ENCODE results near the gene DDIT4.
"Not testable (repeated sequence)": the region's sequence is repeated elsewhere in the genome, so short reads cannot be mapped to it uniquely, and the experiment has no call there.

DDIT4 gene

GRCh38 chr10:72249176-72249862 is 24.4 kb upstream of the DDIT4 start:
- not testable (repeated sequence) for DNase-seq (ENCODE audit: low read depth)

DNA sequence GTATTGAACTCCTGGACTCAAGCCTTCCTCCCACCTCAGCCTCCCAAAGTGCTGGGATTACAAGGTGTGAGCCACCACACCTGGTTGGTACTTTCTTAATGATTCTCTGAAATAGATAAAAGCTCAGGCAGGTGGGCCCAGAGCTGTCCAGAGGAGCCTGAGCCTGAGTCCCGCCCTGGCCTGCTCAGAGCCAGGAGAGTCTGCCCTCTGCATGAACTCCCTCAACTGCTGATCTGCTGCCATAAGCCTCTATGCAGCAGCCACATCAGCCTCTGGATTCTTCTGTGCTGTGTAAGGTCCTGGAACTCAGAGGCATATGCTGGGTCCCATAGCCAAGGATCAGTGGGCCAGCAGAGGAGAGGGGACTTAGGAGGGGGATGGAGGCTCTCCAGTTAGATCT is 23.1 kb upstream of the DDIT4 start:
- DNase-seq (ENCODE audit: low read depth) = no peak

DNA sequence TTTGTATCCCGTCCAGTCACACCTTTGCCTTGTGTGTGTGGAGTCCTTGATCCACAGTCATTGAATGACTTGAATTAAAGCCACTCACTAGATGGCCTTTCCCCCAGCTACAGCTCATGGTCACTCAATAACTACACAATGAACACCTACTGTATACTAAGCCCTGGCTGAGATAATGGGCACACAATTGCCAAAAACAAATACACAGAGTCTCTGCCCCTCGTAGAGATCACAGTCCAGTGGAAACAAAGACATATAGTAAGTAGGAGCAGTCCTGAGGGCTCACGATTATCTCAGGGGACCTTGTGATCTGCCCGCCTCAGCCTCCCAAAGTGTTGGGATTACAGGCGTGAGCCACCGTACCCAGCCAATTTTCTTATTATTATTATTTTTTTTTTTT is 22.1 kb upstream of the DDIT4 start:
- DNase-seq (ENCODE audit: low read depth) = no peak

DNA sequence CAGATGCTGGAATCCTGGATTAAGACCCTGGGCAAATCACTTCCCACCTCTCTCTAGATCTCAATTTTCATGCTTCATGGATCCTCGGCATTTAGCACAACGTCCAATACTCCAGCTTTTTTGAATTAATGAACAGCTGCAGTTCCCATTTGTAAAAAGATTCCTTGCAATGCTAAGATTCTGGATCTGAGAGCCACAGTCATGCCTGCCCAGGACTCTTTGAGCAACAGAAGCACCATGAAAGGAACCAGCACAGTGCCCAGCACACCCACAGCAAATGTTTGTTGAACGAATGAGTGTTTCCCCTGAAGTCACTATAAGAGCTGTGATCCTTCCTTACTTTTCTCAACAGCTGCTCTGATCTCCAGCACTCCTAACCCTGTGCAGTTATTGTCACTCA is 20.8 kb upstream of the DDIT4 start:
- no peak for DNase-seq (ENCODE audit: low read depth)

DNA sequence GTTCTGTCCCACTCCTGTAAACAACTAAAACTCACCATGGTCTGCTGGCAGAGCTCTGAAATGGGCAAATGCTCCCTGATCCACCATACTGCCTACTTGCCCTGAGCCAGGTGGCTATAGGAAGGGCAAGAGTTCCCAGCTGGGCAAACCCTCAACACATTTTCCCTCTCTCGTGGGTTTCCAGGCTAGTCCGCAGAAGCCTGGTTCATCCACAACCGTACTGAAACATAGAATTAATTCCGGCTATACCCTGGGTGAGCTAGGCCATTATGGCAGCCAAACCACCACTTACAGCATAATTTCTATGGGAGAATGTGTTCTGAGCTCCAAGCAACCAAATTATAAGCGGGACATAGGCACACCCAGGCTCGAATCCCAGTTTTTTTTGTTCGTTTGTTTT is 20.1 kb upstream of the DDIT4 start:
- no peak for DNase-seq (ENCODE audit: low read depth)

- DNase-seq (ENCODE audit: low read depth) = no peak
These were observed 18.7 kb upstream of the DDIT4 start for GRCh38 chr10:72254813-72255568.

DNA sequence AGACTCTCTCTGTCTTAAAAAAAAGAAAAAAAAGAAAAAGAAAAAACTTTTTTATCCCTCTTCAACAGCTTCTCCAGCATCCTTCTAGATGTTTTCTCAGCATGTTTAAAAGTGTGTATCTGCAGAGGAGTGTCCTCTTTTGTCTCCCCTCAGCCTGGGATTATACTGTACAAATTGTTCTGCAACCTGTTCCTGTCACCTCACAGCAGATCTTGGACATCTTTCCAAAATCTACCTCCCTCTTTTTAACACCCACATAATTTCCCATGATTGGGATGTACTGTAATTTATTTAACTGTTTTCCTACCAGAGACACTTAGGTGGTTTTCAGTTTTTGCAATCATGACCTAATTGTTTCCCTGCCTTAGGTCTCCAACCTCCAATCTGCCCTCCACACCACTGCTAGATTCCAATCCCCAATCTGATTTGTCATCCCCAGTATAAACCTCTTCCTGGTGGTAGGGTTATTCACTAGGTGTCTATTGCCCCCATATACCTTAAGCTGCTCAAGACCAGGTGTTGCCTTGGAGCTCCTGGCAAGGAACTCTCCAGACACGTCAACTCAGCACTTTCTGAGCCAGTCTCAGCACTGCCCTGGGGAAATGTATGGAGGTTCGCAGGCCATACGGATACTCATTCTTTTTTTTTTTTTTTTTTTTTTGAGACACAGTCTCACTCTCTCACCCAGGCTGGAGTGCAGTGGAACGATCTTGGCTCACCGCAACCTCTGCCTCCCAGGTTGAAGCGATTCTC is 17.6 kb upstream of the DDIT4 start:
- no peak for DNase-seq (ENCODE audit: low read depth)

- DNase-seq (ENCODE audit: low read depth) = no peak
These were observed 16.5 kb upstream of the DDIT4 start for GRCh38 chr10:72257051-72257892.

DNA sequence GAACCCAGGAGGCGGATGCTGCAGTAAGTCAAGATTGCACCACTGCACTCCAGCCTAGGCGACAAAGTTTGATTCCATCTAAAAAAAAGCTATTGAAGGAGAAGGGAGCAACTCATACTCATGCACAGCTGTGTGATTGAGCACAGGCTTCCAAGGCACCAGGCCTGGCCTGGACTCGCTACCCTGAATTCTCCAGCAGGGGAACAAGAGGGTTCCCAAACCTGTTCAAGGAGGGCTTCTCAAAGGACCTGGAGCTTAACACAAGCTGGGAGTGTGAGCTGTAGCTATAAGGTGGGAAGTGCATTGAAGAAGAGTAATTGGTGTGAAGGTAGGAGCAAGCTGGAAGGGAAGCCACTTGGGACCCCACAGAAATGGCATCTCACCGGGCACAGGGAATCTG is 15.1 kb upstream of the DDIT4 start:
- DNase-seq (ENCODE audit: low read depth) = no peak

DNA sequence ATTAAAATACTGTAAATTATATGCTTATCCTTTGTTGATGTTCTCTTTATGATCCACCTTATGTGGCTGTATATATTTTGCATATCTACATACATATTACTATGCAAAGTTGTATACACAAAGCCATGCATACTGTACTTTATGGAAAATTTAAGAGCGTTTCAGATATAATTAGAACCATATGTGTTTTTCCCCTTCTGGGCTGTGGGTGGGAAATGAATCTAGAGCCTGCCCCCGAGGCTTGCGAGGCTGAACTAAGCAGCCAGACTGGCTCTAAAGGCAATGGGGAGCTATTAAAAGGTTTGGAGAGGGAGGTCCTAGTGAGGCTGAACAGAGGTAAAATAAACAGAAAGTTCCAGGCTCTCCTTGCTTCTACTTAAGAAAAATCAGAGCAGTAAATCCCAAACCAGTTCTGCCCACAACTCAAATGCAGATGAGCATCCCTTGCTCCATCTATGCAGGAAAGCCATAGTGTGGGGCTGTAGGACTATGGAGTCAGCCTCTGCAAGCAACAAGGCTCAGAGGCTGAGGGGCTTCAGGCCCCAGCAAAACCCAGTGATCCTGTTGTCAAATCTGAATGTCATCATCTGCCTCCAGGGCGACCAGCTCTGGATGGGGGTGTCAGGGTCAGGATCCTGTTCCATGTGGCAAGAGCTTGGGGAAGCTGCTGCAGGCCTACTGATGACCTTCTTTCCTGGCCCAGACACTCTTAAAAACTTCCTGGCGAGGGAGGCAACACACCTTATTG is 14.1 kb upstream of the DDIT4 start:
- no peak for DNase-seq (ENCODE audit: low read depth)

DNA sequence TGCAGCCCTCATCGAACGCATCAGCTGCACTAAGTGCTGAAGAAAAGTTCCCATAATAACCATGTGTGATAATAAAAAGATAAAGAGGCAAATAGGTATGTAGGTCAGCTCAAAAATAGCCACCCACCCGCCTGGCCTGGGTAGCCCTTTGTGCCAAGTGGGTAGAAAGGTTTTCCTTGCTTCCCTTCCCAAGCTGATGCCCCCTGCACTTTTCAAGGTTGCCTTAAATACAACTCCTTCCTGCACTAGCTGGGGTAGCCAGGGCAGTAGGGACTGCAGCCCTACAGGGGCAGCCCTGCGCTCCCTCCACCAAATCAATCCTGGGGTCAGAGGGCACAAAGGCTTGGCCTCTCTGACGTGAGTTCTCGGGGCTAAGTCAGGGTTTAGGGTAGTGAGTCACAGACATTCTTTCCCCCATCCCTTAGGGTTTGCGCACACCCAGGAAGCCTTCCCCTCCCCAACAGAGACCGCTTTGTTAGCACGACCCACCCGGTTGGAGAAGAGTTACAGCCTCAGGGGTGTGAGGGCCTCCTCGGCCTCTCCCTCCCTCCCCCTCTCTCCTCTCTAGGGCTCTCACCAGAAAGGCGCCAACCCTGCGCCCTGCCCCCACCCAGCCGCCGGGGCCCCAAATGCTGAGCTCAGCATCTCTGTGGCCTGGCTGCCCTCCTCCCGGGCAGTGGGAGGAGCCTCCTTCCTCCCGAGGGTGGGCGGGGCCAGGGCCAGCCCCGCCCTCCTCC is 13.3 kb upstream of the DDIT4 start:
- DNase-seq (ENCODE audit: low read depth) = peak; percentile 65

GRCh38 chr10:72260976-72261783 is 12.5 kb upstream of the DDIT4 start:
- no peak for DNase-seq (ENCODE audit: low read depth)

GRCh38 chr10:72261784-72262404 is 11.8 kb upstream of the DDIT4 start:
- DNase-seq (ENCODE audit: low read depth) = no peak

DNA sequence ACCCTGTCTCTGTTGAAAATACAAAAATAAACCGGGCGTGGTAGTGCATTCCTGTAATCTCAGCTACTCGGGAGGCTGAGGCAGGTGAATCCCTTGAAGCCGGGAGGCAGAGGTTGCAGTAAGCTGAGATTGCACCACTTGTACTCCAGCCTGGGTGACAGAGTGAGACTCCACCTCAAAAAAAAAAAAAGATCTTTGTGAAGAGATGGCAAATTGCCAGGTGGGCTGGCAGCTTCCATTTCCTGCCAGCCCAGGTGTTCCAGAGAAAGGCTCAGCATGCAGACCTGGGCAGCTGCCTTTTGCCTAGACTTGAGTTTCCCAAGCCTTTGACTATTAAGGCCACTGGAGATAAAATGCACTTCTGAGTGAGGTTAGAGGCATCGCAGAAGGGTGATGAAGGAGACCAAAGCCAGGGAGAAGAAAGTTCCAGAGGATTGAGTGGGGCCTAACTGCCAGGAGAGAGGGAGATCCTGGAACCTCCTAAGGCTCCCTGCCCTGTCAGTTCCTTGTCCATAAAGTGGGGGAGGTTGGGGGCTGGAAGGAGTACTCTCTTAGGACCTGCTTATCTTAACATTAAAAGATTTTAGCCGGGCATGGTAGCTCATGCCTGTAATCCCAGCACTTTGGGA is 10.0 kb upstream of the DDIT4 start:
- DNase-seq (ENCODE audit: low read depth) = no peak

DNA sequence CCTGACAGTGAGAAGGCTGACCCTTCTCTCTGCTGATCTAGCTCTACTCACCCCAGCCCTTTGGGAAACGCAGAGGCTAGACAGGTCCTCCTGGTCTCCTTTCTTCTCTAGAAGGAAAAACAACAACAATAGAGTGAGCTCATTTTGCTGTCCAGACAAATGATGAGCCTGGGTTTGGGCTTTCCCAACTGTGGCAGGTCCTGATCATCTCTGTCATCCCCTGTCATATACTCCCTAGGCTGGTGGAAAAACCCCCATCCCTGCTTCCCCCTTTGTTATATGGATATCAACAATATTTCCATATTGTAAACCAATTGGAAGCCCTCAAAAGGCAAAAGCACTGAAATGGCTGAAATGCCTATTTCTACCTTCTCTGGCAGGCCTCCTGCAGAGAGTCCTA is 9.2 kb upstream of the DDIT4 start:
- no peak for DNase-seq (ENCODE audit: low read depth)

GRCh38 chr10:72265508-72265907 is 8.2 kb upstream of the DDIT4 start:
- DNase-seq (ENCODE audit: low read depth) = no peak

- no peak for DNase-seq (ENCODE audit: low read depth)
These were observed 7.5 kb upstream of the DDIT4 start for GRCh38 chr10:72265990-72266865.

DNA sequence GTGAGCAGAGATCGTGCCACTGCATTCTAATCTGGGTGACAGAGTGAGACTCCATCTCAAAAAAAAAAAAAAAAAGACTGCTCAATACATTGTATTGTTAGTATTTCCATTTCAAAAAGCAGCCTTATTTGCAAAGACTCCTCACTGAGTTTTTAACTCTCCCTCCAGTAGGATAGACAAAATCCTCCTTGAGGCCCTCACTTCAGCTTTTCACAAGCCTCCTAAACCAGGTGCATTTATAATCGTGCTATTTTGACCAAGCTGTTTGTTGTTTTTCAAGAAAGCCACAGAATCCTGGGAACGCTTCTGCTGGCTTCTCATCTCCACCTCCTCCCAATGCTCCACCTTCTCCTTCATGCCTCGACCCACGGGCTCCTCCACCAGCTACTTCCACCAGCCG is 6.3 kb upstream of the DDIT4 start:
- no peak for DNase-seq (ENCODE audit: low read depth)

Data from stimulated activated CD4-positive, alpha-beta T cell treated with anti-CD3 and anti-CD28 coated beads, Interleukin-2, amount 100 ng/mL, for 4 hours (primary cell).